NCI-H526 (cell line): ENCODE measurements around the gene OR8A1.

Source experiments
- DNase-seq, 2 experiments: peaks; one replicate each; lab custom pipeline; 2025; lab: John Stamatoyannopoulos, UW

Gene OR8A1

DNA sequence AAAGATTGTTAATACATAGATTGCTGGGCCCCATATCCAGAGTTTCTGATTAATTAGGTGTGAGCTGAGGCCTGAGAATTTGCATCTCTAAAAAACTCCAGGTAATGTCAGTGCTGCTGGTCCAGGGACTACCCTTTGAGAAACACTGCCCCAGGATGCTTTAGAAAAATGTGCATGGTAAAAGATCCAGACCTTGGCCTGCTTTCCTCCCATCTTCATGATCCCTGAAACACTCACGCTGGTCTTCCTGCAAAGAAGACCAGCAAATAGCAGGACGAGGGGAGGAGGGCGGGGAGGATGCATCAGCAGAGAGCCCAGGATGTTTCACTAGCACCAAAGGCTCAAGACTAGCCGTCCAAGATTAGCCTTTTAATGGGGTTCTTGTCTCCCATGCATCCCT is at the start of gene OR8A1:
Gene OR8A1 (plus strand): TSS at position 301 of the 400 bp plus-strand sequence. CDS start 123 bp downstream, outside the sequence.
- DNase-seq, result no peak

DNA sequence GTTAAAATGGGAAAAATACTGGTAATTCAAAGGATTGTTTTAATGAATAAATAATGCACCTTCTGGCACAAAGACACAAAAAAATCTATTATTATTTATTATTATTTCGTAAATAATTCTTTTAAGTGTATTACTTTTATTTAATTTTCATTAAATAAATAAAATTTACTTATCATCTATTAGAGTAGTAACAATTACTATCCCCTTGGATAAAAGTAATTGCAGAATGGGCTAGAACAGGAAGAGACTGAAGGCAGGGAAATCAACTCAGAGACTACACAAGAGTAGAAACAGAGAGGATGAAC is 49.3 kb upstream of the OR8A1 start:
- DNase-seq, result no peak

DNA sequence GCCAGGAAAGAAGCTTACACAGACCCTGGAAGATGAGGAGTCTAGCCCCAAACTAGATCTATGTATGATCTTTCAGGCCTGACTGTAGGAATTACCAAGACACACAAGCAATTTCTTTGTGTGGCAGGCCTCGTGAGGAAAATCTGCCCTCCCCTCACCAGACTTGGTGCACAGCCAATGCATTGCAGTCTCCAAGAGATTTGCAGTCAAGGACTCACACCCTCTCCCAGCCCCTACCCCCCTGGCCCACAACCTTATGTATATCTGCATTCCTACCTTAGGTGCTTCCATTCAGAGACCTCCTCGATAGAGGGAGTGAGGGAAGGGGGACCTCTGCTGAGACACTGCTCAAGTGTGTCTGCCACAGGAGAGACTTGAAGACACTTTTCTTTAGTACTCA is 36.2 kb upstream of the OR8A1 start:
- DNase-seq, result no peak

DNA sequence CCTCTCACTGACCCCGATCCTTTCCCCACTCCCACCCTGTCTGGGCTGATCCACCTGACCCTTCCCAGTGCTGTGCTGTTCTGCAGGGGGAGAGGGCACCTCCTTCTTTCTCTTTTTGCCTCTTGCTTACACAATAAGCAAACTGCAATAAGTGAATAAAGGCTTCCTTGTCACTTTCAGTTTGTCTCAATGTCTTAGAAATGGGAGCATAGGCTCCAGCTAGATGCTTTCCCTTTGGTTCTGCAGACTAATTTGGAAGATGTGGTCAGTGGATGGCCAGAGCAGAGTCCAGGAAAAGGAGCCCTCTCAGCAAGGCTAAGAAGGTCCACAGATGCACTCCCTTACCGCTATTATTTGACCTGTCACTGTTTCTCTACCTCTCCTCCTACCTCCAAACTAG is 35.7 kb upstream of the OR8A1 start:
- no peak for DNase-seq

DNA sequence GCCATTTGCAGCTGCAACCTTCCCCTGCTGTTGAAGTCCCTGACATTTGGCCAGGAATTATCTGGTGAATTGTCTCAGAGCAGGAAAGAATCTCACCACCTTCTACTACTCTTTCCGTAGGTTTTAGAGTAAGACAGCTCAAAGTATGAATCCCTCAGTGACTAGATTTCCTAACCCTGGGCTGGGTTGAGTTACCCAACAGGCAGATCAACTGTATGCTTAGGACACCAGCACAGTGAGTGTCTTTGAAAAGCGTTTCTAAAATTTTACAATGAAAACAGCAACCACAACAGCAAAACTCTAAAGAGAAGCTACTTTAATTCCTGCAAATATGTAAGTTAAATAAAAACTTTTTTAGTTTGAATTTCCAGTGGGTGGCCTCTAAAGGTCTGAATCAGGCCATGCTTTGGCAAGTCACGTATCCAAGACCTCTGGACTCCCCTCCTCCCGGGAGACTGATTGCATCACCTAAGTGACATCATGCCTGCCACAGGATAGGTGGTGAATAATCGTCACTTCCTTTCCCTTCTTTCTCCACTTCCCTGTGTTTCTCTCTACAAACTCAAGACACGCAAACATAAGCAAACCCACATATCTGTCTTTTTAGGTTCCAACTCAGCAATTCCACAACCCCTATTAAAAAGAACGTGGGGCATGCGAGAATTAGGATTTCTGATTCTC is 34.1 kb upstream of the OR8A1 start:
- DNase-seq, result no peak

DNA sequence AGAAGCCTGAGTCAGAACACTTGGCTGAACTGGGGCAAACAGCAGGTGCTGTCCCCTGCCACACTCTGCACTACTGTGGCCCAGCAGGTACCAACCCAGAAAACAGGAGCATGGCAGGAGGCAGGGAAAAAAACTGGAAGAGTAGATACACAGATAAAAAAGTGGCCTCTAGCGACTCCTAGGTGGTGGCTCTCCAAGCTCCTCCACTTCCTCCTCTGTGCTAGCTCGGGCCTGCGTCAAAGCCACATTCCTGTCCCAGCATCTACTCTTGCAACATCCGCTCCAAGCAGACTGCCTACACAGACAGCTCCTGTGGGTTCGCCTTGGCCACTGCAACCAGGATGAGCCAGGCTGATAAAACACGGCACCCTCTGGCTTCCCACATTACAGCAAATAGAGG is 33.3 kb upstream of the OR8A1 start:
- peak in 1 of 2 experiments; percentile 35 for DNase-seq

DNA sequence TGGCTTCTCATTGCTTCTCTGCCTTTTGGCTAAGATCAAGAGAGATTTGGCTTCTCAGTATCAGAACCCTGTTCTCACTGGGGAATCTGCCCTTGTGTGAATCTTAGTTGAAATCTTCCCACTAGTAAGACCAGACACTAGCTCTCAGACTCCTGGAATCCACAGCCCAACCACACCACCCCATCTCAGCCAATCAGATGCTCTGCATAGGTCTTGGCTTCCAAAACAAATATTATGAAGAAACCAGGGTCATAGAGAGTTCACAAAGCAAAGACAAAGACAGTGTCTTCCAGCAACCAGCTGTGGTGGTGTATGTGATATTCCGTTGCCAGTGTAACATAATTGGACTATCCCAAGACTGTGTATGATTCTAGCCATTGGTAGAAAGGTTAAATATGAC is 31.8 kb upstream of the OR8A1 start:
- DNase-seq, result no peak

DNA sequence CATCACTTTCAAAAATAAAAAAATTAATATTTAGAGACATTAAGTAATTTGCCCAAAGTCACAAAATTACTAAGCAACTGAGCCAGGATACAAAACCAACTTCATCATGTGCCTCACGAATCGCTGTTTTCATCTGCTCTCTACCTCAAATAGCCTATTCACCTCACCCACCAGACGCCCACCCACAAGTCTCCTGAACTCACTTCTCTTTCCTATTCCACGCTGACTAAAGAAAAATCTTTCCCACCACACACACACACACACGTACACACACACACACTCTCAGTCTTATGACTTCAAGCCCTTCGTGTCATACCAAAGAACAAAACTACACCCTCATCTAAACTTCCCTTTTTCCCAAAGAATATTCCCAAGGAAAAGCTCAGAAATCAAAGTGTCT is 28.6 kb upstream of the OR8A1 start:
- DNase-seq, result no peak

DNA sequence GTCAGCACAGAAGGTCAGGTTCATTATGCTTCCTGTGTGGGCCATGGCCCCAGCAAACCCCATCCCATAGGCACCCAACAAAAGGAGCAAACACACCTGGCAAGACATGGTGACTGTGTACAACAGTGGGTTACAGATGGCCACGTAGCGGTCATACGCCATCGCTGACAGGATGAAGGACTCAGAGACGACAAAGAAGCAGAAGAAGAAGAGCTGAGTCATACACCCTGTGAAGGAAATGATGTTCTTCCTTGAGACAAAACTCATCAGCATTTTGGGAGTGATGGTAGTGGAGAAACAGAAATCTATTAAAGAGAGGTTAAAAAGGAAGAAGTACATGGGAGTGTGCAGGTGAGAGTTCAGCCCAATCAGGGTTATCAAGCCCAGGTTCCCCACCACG is 26.7 kb upstream of the OR8A1 start:
- DNase-seq, result no peak

DNA sequence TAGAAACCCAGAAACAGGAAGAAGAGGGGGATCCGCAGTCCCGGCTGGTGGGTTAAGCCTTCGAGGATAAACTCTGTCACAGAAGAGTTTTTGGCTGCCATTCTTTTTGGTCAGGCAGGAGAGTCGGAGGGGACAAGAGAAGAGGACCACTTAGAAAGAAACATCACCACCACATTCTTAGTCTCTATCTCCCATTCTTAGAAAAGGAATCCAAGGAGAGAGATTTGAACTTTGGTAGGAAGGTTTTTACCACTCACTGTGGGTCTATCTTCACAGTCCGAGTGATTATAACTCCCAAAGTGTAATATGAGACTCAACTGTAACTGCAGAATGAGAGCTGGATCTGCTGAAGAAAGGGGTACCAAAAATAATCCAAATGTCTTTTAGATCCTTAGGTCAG is 26.2 kb upstream of the OR8A1 start, which contains the start of gene OR8B12:
Gene OR8B12 (minus strand): TSS at position 101 of the 400 bp plus-strand sequence. CDS start 0 bp downstream, at position 101.
- DNase-seq, result no peak

DNA sequence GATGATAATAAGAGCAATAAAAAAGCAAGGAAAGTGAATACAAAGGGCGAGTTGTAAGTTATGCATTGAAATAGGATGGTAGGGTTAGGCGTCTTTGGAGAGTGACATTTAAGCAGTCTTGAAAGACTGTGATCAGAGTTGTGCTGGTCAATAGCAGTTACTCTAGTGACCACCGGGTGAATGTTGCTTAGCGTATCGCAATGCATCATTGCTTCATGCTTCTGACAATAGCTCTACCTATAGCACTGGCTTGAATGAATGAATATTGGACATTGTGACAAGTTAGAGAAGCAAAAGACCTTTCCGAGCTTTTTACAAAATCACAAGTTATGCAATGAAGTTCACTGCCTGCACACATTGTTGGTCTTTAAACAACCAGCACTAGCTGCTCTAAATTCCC is 18.6 kb upstream of the OR8A1 start:
- DNase-seq, result no peak

DNA sequence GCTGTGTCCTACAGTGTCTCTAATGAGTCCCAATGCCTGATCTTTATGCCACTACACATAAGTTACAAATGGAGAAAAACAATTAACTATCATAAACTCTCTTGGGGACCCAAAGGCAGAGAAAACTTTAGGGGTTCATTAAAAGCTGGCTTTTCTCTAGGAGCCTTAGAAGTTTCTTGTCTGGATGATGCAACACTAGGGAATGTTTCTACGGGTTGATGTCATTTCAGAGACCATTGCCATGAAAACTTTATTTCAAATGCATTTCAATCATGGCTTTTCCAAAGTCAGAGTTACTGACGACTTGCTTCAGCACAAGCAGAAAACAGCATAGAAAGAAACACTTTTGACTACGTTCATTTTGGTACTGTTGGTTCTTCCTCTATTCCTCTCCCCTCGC is 17.8 kb upstream of the OR8A1 start:
- DNase-seq, result no peak

DNA sequence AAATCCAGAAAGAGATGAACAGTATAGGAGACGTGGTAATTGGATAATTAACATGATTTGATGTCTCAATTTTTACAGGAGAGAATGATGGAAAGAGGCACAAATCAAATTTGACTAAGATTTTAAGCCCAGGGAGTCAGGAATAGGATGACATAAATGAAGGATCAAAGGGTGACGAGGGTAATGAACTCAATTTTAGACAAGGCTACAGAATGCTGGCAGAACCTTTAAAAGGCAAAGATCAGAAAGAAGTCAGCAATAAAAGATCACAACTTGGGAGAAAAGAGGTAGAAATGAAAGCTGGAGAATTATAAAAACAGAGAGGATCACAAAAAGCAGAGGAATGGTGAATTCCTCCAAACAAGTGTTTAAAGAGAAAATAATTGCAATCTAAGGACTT is 13.0 kb upstream of the OR8A1 start:
- no peak for DNase-seq

DNA sequence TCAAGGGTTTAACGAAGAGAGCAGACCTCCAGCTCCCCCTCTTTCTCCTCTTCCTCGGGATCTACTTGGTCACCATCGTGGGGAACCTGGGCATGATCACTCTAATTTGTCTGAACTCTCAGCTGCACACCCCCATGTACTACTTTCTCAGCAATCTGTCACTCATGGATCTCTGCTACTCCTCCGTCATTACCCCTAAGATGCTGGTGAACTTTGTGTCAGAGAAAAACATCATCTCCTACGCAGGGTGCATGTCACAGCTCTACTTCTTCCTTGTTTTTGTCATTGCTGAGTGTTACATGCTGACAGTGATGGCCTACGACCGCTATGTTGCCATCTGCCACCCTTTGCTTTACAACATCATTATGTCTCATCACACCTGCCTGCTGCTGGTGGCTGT is 363 bp downstream of the OR8A1 start:
- no peak for DNase-seq

DNA sequence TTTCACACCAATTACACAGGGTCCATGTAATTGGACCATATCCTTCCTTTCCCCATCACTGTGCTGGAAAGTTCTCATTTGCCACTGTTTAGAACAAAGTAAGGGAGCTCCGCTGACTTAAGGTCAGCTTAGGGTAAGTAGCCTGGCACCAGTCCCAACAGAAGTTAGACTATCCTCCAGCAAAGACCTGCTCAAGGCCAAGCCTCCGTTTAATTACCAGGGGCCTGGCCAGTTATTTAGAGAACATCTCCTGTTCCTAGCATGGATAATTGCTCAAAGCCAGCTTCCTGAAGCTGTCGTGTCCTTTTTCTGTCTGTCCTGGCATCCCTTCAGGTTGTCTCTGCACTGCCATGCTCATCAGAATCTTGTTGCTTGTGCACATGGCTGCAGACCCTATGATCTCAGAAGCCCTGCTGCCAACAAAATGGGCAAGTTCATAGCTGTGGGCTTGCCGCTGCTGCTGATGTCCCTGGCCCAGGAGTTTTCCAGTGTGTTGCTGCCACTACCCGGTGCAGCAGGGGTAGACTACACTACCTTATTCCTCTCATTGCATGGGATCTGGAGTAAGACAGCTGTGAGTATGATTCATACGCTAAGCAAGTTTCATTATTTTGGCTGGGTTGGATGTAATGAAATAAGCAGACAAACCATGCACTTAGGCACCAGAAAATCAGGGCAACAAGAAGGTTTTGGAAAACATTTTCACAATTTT is 8.1 kb downstream of the OR8A1 start:
- no peak for DNase-seq

DNA sequence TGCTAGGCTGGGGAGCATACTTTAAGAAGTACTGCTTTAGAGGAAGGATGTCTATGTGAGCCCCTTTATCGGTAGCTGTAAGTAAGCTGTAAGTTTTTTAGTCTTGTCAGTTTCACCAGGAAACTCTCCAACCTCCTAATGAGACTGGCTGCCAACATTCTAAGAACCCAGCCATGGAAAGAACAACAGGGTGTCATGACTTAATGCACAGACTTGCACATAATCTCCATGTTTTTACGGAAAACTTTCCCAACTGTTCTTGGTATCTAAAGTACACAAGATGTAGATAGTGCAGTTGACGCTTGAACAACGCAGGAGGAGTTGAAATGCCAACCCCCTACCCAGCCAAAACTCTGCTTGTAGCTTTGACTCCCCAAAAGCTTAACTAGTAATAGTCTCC is 9.0 kb downstream of the OR8A1 start:
- no peak for DNase-seq

DNA sequence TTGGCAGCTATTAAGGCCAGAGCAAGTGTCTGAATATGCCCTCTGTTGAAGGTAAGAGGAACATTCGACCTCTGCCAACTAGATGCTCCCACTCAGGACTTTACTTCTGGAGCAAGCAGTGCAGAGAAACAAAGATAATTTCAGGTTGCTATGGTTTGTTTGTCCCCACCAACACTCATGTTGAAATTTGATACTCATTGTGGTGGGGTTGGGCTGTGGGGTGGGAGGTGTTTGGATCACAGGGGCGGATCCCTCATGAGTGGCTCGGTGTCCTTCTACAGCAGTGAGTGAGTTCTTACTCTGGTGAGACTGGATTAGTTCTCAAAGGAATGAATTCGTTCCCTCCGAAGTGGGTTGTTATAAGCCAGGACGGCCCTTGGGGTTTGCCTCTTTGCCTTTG is 12.0 kb downstream of the OR8A1 start:
- no peak for DNase-seq

DNA sequence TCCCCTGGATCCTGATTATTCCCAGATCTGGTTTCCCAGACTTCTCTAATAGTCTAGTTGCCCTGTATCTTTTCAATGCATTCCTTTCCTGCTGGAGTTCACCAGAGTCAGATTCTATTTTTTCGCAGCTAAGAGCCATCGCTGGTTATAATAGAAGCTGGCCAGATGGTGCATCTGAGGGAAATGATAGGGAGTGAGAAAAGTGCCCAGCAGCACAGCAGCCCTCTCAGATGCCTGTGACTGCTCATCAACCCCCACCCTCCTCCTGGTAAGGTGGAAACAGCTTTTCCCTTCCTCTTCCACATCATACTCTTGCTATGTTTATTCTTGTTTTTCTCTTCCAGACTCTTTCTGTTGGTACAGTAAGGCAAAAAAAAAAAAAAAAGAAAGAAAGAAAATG is 12.8 kb downstream of the OR8A1 start:
- DNase-seq, result no peak

DNA sequence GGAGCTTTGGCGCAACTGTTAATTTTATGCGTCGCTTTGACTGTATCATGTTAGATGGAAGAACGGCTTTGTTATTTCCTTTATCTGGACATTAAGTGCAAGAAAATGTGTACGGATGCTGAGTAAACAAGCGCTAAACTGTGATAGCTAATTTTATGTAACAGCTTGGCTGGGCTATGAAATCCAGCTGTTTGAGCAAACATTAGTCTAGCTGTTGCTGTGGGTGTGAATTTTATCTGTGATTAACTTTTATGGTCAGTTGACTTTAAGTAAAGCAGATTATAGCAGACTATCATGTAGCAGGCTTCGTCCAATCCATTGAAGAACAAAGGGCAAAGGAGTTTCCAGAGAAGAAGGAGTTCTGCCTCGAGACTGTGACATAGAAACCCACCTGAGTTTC is 14.0 kb downstream of the OR8A1 start:
- DNase-seq, result no peak

DNA sequence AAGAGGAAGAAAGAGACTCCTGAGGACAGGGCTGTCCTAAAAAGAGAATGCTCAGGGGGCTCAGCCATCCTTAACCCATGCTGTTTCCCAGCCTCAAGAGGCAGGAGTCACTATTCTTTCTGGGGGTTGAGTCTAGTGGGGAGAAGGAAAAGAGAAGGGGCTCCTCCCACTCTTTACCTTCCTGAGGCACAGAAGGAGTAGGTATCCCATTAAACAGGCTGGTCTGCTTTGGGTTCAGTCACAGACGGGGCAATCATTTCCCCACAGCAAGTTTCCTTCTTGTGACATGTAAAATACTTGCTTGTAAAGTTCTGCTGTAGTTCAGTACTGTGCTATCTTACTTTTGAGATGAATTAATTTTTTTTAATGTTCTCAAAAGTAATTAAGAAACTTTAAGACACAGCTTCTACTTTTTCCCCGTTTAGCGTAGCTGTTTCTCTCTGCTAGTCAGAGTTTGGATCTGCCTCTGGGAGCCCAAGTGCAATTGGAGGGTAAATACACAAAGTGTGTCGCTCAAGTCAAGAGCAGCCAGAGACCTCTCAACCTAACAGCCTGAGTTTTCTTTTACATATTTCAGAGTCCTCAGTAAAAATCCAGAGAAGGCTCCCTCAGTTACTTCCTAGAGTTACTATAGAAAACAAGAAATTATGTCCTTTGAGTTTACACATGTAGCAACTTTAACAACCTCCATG is 15.0 kb downstream of the OR8A1 start:
- DNase-seq, result no peak

DNA sequence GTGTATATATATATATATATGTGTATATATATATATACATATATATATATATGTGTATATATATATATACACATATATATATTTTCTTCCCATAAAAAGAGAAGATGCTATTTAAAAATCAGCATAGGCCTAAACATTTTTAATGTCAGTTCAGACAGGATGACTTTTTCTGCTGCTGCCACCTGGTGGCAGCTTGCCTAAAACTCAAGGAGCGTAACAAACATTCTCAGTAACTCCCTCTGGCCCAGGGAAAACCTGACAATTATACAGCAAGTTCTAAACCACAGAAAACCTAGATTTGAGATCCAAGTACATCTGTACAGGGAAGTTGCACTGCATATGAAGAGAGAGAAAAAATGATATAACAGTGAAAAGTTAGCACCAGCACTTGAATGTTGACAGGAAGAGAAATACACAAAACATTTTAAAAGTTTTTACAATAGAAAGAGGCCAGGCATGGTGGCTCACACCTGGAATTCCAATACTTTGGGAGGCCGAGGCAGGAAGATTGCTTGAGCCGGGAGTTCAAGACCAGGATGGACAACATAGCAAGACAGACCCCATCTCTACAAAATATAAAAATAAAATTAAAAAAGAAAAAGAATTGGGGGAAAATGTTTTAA is 16.6 kb downstream of the OR8A1 start:
- peak; percentile 70 to 83 for DNase-seq

DNA sequence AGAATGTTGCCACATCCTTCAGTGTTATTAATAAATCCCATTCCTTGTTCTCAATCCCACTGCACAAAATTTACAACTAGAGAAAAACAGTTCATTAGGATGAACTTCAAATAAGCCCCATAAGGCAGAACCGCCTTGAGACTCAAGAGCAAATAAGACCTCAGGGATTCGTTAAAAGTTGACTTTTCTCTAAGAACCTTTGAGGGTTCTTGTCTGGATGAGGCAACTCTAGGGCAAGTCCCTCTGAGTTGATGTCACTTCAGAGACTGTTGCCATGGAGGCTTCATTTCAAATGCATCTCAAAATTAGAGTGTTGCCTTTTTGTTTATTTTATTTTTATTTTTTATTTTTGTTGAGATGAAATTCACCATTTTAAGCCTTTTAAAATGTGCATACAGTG is 21.6 kb downstream of the OR8A1 start:
- no peak for DNase-seq

DNA sequence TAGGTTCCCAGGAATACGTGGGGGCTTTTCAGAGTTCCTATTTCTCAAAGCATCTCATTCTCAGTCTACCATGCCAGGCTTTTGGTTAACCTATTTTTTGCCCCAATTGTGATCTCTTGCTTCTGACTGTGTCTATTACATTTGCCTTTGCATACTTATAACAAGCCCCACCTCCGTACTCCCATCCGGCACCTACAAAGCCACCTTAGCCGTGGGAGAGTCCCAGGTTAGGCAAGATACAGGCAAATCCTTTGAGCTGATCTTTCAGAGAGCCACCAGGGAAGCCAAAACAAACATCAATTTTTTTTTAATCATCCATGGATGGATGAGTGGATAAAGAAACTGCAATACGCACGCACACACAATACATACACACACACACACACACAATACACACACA is 22.8 kb downstream of the OR8A1 start:
- DNase-seq, result no peak
